ENCODE measurements around the gene KIF2A. TPM values are rescaled to one million over a fixed set of nuclear protein-coding genes. Genes with fewer than 3 reads are reported as not detected.

Gene KIF2A
- total RNA-seq, 2 experiments from 2014 or later = 50.3 to 90.7 TPM

- POLR2A ChIA-PET = interaction anchor here (0.9 to 1.5 kb wide), 4 partner anchors 11 to 98 kb away, joined by 3 to 11 read pairs (median 4); partner anchors contain the start of gene DIMT1
- Histone ChIP-seq H3K4me2 (ENCODE audit: low read length) (peak overlapping the region; percentile 82), H3K27ac (ENCODE audit: low read depth, low read length, poor library complexity, severe bottlenecking) (peak overlapping the region; percentile 88), H3K79me2 (ENCODE audit: insufficient read depth, low read depth, low read length) (peaks cover 52% of the 10 kb centered on the region), H4K20me1 (ENCODE audit: insufficient read depth, low read length) (peaks cover 42% of the 10 kb centered on the region), H3K9me2 (ENCODE audit: insufficient read depth, low read length) (no peaks in the 10 kb centered on the region), H3K36me3 (ENCODE audit: insufficient read depth, low read length) (peaks cover 35% of the 10 kb centered on the region), H3K4me3 (ENCODE audit: low read depth, low read length, poor library complexity, severe bottlenecking) (peak overlapping the region; percentile 97), H2AFZ (ENCODE audit: low read length) (peak overlapping the region; percentile 17), H3K4me1 (ENCODE audit: insufficient read depth, low read length, poor library complexity, severe bottlenecking) (peaks cover 41% of the 10 kb centered on the region), H3K9me3 (ENCODE audit: low read length) (no peaks in the 10 kb centered on the region)
- no peak for DNase-seq (ENCODE audit: low spot score)
- CTCF ChIA-PET (ENCODE audit: unreplicated experiment) = no interaction called here
- no peak for TF ChIP-seq CTCF (conservative IDR thresholded peaks at IDR 0.05; ENCODE audit: low read length)
- no peak for TF ChIP-seq EZH2phosphoT487 (IDR thresholded peaks at IDR 0.05; ENCODE audit: borderline replicate concordance, low read depth, low read length)
- intact Hi-C loops (cut with micrococcal nuclease; ENCODE audit: unreplicated experiment) = loop anchor here (2.0 to 5.0 kb wide), 2 partner anchors 46 to 96 kb away; partner anchors contain the start of gene DIMT1
- no TSS peak for BruUV-seq (replicated peaks)
Observed at GRCh38 chr5:62306323-62306895, 403 bp downstream of the KIF2A start.

DNA sequence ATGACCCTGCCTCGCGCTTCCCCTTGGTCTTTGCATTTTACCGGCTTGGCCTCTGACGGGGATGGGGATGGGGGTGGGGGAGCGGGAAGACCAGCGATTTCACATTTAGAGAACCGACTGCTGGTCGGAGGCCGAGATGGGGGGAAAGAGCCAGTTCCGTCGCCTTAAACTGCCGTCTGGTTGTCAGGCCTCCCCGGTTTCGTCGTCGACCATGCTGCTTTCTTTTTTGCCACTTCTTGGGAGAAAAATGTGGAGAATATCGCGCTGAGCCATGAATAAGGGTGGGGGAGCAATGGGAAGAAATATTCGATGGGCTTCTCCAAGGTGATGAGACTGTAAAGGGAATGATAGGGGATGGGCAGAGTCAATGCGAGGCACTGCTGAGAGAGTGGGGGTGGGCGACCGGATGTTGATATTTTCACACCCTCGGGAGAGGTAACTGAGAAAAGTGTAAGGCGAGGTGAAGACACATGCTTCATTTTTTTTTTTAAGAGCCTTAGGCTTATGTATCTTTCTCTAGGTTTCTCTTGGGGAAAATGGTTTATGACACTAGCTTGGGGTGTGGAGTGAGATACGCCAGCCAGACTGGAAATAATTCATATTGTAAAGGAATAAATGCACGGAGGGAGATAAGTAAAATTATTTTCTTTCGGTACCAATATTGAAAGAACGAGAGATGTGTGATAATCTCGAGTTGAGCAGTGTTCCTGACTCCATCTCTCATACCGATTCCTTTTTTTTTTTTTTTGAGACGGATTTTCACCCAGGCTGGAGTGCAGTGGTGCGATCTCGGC is 1.1 kb downstream of the KIF2A start:
- peak; percentile 71 for DNase-seq (ENCODE audit: low spot score)
- TF ChIP-seq CTCF (conservative IDR thresholded peaks at IDR 0.05; ENCODE audit: low read length) (no peak), EZH2phosphoT487 (IDR thresholded peaks at IDR 0.05; ENCODE audit: borderline replicate concordance, low read depth, low read length) (no peak)
- Histone ChIP-seq H3K36me3 (ENCODE audit: insufficient read depth, low read length) (peaks cover 41% of the 10 kb centered on the region), H3K4me1 (ENCODE audit: insufficient read depth, low read length, poor library complexity, severe bottlenecking) (peaks cover 42% of the 10 kb centered on the region), H4K20me1 (ENCODE audit: insufficient read depth, low read length) (peaks cover 47% of the 10 kb centered on the region), H3K79me2 (ENCODE audit: insufficient read depth, low read depth, low read length) (peaks cover 58% of the 10 kb centered on the region), H2AFZ (ENCODE audit: low read length) (peak overlapping the region; percentile 17; the same call in 1 of the 2 replicates), H3K4me2 (ENCODE audit: low read length) (peak overlapping the region; percentile 82), H3K9me3 (ENCODE audit: low read length) (no peaks in the 10 kb centered on the region), H3K9me2 (ENCODE audit: insufficient read depth, low read length) (no peaks in the 10 kb centered on the region), H3K4me3 (ENCODE audit: low read depth, low read length, poor library complexity, severe bottlenecking) (peak overlapping the region; percentile 97), H3K27ac (ENCODE audit: low read depth, low read length, poor library complexity, severe bottlenecking) (peak overlapping the region; percentile 88)
- ChIA-PET CTCF (ENCODE audit: unreplicated experiment) (no interaction called here), POLR2A (interaction anchor here (0.5 to 1.1 kb wide), 7 partner anchors 10 to 356 kb away, joined by 3 read pairs; partner anchors contain the start of gene DIMT1)
- intact Hi-C loops (cut with micrococcal nuclease; ENCODE audit: unreplicated experiment) = loop anchor here (2.0 to 5.0 kb wide), 2 partner anchors 45 to 96 kb away; partner anchors contain the start of gene DIMT1
- BruUV-seq (replicated peaks) = no TSS peak

All from OCI-LY7 (cell line).